GM18873 (cell line): ENCODE results near the gene NANOS3.
"Not testable (repeated sequence)": the region's sequence is repeated elsewhere in the genome, so short reads cannot be mapped to it uniquely, and the experiment has no call there.

Experiments
- ATAC-seq: cut with Tn5 transposase; IDR thresholded peaks from one replicate; pipeline ENCODE4 v1.9.1; 2021; ENCODE audit warnings: mild to moderate bottlenecking, moderate library complexity, moderate number of reproducible peaks; ENCODE audit not compliant: unreplicated experiment, low FRiP score

NANOS3 gene

DNA sequence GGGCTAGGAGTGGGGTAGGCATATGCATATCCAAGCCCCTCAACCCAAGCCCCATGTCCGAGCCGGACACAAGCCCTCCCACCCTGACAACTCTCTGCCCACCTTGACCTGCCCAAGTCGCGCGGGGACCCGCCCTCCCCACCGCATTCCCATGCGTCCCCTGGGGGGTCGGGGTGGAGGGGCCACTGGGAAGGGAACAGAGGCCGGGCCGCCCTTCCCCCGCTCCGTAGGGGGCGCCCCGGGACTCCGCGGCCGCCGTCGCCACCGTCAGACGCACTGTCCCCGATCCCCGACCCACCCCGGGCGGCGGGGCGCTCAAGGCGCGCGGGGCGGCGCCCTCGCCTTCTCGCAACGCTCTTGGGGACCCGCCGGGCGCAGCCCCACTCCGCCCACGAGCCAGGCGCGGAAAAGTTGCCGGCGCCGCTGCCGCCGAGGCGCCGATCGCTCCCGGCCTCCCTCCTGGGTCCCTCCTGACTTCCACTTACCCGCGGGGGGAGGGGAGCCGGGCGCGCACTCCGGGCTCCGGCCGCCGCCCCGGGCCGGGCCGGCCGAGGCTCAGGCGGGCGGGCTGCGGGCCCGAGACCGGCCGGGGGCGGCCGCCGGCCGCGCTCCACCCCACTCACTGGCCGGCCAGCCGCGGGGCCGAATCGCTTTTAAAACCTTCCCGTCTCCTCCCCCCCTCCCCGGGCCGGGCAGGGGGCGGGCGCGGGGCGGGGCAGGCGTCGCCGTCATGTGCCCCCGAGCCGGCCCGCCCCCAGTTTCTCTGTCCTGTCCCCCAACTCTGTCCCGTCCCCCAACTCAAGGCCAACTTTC lies 34.4 kb upstream of the NANOS3 start:
- no peak for ATAC-seq

DNA sequence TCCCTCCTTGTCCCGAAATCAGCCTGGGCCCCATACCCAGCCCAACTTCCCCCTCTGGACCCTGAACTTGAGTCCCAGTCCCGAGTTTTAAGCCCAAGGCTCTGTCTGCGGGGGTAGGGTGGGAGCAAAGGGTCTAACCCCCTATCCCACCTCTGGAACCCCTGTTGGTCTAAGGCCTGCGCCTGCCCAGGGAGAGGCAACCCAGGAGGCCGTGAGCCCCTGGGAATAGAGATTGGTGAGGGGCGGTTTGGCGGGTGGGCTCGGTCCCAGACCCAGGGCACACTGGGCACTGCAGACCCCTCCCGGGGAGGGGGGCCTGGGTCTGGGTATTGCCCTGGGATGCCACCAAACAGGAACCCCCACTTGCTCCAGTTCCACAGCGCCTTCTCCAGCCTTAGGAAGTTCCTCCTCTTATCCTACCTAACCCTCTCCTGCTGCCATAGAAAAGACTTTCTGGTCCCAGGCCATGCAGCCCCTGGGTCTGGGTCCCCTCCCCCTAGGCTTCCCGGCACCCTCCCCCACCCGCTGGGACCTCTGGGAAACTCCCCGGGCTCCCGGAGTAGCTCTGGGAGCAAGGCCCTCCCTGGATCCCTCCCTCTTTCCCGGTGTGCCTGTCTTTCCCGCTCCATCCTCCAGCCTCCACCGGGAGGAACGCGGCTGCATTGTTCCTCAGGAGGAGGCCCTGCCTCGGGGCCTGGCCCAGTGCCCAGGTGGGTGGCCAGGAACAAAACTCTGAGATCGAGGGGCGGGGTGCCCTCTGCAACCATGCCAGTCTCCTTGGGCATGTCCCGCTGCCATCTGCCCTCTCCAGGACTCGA lies 33.6 kb upstream of the NANOS3 start:
- ATAC-seq = no peak

DNA sequence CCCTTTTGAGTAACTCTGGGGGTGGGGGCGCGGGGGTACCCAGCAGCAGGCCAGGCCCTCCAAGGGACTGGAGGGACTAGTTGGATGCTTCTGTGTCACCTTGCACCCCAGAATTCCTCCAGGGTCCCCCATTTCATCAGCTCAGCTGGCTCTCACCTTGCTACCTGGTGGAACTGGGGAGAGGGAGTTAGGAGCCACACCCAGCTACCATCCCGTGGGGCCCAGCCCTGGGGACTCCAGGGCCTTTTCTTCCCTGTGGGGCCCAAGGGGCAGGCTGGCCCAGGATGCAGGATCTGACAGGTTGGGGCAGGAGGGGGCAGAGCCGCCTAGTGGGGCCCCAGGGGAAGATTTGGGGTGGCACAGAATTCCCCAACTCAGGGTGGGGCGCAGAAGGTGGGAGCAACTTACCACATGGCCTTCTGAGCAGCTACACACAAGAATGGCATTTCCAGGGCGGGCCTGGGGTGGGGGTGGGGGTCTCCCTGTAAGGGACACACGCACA lies 32.8 kb upstream of the NANOS3 start:
- no peak for ATAC-seq

DNA sequence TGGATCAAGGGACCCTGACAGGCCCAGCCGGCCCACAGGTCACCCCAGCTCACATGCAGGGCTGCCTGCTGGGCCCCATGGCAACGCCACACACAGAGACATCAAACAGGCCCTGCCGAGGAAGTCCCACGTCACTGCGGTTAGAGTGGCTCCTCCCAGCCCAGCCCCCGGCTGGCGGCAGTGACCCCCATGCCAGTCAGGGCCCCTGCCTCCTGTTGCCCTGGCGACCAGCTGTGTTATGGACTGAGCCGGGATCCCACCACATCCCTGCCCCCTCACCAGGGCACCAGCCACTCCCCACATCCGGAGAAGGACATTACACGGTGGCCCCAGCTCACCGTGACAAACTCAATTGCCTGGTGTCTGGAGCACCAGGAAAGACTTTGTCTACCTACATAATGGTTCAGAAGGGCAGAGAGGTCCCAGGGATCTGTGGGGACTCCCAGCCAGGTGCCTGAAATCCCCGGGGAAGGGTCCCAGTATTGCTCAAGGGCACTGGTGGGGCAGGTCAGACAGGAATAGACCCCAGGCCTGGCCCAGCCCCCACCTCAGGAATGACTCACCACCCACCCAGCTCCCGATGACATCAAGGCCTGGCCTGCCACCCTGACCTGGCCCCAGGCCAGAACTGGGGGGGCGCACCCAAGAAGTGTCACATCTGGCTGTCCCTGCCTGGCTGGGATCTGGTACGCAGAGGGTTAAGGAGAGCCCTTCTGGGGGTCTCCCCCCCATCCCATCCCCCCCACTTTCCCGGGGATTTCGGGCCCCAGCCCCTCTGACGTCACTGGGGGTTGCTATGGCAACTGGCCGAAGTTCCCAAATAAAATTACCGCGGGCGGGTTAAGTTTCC lies 30.2 kb upstream of the NANOS3 start:
- peak; percentile 54 for ATAC-seq

DNA sequence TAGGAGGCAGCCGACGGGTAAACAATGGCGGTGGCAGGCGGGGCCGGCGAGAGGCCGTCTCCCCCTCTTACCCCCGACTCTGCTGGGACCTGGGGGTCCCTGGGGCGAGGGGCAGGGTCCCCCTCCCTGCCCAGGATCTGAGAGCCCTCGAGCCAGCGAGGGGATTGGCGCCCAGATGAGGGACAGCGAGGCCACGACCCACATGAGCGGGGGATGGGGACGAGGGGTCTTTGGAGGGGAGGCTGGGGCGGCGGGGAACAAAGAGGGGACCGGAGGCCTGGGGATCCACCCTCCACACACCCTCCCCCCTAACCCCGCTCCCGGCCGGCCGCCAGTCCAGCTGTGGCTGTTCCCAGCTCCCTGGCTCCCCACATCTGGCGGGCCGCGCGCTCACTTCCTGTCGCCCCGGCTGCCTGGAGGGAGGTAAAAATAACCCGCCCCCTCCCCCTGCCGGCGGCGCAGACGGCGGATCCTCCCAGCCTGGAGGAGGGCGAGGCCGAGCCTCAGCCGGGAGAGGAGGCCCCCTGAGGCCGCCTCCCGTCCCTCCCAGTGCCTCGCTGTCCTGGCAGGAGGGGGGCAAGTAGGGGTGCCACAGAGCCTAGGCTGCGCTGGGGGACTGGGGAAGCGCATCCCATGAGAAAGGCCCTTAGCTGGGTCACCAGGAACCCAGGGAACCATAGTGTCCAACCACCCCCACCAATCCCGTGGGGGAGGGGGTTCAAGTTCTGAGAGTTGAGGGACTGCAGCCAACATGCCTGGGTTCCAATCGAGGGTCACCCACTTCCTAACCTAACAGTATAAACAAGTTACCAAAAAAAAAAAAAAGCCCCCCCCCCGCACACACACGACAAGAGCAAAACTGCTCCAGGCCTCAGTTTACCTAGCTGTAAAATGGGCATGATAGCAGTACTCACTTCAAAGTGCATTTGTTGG lies 29.3 kb upstream of the NANOS3 start:
- ATAC-seq = no peak

DNA sequence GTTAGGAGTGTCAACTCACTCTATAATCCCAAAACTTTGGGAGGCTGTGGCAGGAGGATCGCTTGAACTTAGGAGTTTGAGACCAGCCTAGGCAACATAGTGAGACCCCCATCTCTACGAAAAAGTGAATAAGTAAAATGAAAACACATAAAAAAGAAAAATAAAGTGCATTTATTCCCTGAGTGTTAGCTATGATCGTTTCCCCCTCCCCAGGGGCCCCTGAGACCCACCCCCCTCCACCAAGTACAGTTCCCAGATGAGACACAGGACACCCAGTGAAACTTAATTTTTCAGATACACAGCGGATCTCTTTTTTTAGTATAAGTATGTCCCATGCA lies 28.6 kb upstream of the NANOS3 start:
- no peak for ATAC-seq

DNA sequence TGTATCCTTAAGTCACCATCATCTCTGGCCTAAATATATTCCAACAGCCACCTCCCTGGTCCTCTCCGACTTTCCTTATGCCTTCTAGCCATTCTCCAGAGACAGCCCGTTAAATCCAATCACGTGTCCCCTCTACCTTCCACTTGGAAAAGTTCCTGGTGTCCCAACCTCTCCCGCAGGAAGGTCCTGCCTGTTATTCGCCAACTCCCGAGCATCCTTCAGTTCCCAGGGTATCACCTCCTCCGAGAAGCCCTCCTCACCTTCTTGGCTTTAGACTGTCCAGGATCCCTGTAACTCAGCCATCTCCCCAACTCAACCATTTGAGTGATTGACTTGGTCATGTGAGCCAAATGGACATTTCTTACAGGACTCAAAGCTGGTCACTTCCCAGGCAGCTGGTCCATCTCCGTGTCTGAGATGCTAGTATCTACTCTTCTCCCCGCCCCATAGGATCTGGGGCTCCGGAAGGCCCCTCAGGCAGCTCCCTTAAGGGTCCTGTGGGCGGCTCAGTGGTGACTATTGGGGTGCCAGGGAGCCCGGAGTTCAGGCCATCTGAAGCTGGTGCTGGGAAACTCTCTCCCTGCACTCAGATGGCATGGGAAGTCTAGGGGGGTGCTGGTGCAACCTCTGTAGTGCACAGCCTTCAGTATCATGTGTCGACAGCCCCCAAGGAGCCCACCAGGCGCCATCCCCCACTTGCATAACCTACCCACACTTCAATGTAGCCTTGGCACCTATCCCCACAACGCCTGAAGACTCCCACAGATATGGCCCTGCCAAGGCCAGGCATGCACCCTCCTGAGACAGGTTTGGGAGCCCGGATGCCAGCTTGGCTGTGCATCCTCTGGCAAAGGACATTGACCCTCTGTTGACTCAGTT lies 27.9 kb upstream of the NANOS3 start:
- ATAC-seq = no peak

DNA sequence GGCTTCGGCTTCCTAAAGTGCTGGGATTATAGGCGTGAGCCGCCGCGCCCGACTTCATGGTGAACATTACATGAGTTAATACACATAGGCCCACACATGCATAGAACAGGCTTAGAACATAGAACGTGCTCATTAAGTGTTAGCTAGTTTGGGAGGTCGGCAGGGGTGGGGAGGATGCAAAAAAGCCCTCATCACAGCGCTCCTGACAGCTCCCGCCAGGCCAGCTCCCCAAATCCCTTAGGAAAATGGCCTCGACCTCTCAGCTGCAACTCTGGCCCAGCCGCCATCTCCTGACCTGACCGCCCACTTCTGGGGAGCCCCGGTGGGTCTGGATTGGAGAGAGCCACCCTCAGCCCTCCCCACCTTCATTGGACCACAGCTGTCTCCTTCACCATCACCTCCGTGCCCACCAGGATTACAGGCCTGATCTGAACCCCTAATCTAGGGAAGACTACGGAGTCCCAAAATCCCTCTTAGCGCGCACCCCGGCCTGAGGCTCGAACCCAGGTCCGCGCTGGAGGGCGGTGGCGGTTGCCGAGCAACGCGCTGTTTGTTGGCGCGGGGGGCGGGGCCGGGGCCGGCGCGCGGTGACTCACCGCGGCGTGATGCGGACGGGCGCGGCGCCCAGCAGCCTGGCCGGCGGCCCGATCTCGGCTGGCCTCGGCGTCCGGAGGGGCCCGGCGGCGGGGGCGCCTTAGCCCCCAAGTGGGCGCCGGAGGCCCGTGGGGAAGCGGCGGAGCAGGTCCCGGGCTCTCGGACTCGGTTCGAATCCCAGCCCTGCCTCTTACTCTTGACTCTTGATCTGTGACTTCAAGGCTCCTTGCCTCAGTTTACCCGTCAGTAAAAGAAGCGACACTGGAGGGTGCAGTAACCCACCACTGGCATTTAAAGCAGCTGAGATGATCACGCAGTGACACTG lies 26.7 kb upstream of the NANOS3 start:
- ATAC-seq = no peak

DNA sequence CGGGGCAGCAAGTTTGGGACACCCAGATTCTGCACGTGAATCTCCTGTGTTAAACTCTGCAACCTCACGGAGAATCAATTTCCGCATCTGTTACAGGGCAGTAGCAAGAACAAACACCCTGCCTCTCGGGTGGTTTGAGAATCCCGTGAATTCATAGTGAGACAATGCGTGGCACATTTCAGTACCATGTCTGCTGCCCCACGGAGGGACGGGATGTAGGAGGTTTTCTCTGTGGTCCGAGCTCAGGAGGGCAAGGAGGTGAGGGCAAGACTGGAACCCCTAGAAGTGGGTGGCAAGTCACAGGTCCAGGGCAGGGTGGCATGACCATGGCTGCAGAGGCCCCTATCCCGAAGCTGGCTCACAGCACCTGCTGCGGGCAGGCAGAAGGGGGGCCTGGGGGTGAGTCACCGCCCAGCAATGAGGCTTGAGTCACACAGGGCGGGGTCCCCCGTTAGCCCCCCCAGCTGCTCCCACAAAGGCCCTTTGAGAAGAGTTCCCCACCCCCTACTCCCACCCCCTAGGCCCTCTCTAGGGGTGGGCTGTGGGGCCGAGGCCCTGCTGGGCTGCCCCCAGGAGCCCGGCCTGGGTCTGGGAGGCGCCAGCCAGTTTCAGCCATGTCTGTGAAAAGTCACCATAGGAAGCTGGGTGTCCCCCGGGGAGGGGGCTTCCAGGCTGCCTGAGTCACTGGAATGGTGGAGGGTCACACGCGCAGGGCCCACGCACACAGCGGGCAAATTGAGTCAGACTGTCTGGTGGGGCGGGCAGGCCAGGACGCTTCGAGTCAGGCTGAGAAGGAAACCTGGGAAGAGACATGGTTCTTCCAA lies 25.8 kb upstream of the NANOS3 start:
- ATAC-seq = no peak

DNA sequence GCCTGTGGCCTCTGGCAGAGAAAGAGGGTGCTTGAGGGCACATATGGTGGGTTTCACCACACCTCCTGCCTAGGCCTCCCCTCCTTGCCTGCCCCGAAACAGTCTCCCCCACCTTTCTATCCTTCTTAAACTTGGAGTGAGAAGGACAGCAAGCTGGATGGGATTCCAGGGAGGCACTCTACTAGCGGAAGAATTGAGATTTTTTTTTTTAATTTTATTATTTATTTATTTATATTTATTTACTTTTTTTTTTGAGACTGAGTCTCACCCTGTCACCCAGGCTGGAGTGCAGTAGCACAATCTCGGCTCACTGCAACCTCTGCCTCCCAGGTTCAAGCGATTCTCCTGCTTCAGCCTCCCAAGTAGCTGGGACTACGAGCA lies 25.2 kb upstream of the NANOS3 start:
- ATAC-seq = not testable (repeated sequence)

DNA sequence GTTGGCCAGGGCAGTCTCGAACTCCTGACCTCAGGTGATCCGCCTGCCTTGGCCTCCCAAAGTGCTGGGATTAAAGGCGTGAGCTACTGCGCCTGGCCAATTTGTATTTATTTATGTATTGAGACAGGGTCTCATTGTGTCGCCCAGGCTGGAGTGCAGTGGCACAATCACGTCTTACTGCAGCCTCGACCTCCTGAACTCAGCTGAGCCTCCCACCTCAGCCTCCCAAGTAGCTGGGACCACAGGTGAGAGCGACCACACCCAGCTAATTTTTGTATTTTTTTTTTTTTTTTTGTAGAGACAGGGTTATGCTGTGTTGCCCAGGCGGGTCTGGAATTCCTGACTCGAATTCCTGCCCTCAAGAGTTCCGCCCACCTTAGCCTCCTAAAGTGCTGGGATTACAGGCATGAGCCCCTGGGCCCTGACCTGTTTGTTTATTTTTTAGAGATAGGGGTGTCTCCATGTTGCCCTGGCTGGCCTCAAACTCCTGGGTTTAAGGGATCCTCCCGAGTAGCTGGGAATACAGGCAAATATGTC lies 24.7 kb upstream of the NANOS3 start:
- not testable (repeated sequence) for ATAC-seq

DNA sequence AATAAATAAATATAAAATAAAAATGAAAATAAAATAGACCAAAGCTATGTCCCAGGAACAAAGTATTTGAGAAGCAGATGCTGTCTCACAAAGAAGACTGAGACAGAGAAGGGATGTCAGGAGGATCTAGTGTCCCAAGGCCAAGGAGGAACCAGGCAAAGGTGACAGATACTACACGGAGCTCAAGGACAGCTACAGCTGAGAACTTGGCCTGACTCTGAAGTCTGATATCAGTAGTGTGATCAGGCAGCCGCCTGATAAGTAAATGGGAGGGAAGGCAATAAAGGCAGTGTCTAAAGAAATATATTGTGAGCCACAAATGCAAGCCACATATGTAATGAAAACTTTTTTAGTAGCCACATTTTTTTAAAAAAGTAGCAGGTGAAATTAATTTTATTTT lies 20.4 kb upstream of the NANOS3 start:
- no peak for ATAC-seq

DNA sequence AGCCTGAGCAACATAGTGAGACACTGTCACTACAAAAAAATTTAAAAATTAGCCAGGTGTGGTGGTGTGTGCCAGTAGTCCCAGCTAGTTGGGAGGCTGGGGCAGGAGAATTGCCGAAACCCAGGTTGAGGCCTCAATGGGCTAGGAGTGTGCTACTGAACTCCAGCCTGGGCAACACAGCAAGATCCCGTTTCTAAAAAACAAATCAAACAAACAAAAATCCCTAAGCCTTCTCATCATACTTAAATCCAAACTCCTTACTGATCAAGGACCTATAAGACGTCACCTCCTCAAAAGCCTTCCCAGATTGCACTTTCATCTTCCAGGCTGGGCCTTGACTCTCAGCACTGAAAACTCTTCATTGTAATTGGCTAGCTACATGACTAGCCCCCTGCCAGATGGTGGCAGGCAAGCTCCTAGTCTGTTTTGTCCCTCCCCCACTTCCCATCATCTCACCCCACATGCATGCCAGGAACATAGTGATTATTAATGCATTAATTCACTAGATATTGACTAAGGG lies 17.5 kb upstream of the NANOS3 start:
- ATAC-seq = no peak

DNA sequence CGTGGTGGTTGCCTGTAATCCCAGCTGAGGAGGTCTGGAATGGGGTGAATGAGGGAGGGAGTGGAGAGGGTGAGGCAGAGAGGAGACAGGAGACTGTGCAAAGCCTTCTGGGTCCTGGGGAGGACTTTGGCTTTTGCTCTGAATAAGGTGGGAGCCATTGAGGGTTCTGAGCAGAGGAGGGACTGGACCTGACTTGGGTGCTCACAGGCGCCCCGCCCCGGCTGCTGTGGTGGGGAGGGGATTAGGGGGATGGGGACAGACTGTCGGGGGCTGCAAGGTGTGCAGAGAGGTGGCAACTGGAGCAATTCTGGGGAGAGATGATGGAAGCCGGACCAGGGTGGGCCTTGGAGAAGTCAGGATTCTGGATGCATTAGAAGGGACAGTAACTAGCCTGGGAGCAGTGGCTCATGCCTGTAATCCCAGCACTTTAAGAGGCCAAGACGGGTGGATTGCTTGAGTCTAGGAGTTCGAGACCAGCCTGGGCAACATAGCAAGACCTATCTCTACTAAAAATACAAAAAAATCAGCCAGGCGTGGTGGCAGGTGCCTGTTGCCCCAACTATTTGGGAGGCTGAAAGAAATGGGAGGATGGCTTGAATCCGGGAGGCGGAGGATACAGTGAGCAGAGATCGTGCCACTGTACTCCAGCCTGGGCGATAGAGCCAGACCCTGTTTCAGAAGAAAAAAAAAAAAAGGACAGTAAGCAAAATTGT lies 16.1 kb upstream of the NANOS3 start:
- no peak for ATAC-seq

DNA sequence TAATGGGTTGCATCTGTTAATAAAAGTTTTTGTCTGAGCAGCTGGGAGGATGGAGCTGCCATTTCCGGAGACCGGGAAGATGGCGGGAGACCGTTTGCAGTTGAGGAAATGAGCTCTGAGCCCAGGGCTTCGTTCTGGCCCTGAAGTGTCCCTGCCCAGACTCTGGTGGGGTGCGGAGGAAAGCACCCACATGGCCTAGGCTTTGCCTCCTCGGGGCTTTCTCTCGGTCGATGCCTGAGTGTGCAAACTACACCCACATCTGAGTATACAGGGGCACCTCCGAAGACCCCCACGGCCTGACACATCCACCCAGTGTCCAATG lies 15.6 kb upstream of the NANOS3 start:
- ATAC-seq = peak; percentile 38
